H9 (cell line): ENCODE measurements around the gene IL6ST. TPM values are rescaled to one million over a fixed set of nuclear protein-coding genes. Genes with fewer than 3 reads are reported as not detected.

Experiments
- DNase-seq: peaks from one replicate; pipeline ENCODE4 v3.0.0-alpha.2; 2017
- H2AFZ ChIP-seq: one replicate; pipeline ENCODE4 v1.6.1; 2013; ENCODE audit warnings: mild to moderate bottlenecking, low read length, control low read depth, moderate library complexity
- H2AK5ac ChIP-seq: 2 replicates; pipeline ENCODE4 v1.6.1; 2013; ENCODE audit warnings: low read length, control low read depth, mixed read lengths; ENCODE audit not compliant: insufficient read length
- H2BK120ac ChIP-seq: one replicate; pipeline ENCODE4 v1.6.1; 2013; ENCODE audit warnings: low read depth, mild to moderate bottlenecking, low read length, control low read depth, inconsistent platforms; ENCODE audit not compliant: poor library complexity, severe bottlenecking
- H2BK12ac ChIP-seq: 2 replicates; pipeline ENCODE4 v1.6.1; 2013; ENCODE audit warnings: low read length, control low read depth, mixed read lengths, low read depth; ENCODE audit not compliant: insufficient read length
- H2BK15ac ChIP-seq: 2 replicates; pipeline ENCODE4 v1.6.1; 2013; ENCODE audit warnings: low read depth, low read length, control low read depth
- H2BK20ac ChIP-seq: one replicate; pipeline ENCODE4 v1.6.1; 2013; ENCODE audit warnings: low read depth, mild to moderate bottlenecking, low read length, control low read depth, inconsistent platforms; ENCODE audit not compliant: poor library complexity, severe bottlenecking
- H2BK5ac ChIP-seq: 2 replicates; pipeline ENCODE4 v1.6.1; 2013; ENCODE audit warnings: low read length, control low read depth, mixed read lengths; ENCODE audit not compliant: insufficient read length
- H3K14ac ChIP-seq: 2 replicates; pipeline ENCODE4 v1.6.1; 2013; ENCODE audit warnings: low read length, control low read depth; ENCODE audit not compliant: insufficient read depth
- H3K18ac ChIP-seq: 2 replicates; pipeline ENCODE4 v1.6.1; 2013; ENCODE audit warnings: low read depth, mild to moderate bottlenecking, mixed read lengths, low read length, control low read depth; ENCODE audit not compliant: insufficient read length
- H3K23ac ChIP-seq: 2 replicates; pipeline ENCODE4 v1.6.1; 2013; ENCODE audit warnings: low read length, control low read depth, mixed read lengths, low read depth; ENCODE audit not compliant: insufficient read length
- H3K23me2 ChIP-seq: 2 replicates; pipeline ENCODE4 v1.6.1; 2013; ENCODE audit warnings: low read depth, mild to moderate bottlenecking, mixed read lengths, low read length, control low read depth; ENCODE audit not compliant: insufficient read length, poor library complexity, severe bottlenecking
- H3K27ac ChIP-seq: 2 replicates; pipeline ENCODE4 v1.5.1; 2013; ENCODE audit warnings: low read length, control low read depth, mixed read lengths, low read depth; ENCODE audit not compliant: insufficient read length
- H3K27me3 ChIP-seq: 2 replicates; pipeline ENCODE4 v1.6.1; 2013; ENCODE audit warnings: low read length, control low read depth, inconsistent platforms; ENCODE audit not compliant: insufficient read depth
- H3K4ac ChIP-seq: 2 replicates; pipeline ENCODE4 v1.6.1; 2013; ENCODE audit warnings: low read depth, mild to moderate bottlenecking, control low read depth, inconsistent platforms, low read length, moderate library complexity
- H3K4me1 ChIP-seq: 2 replicates; pipeline ENCODE4 v1.6.1; 2013; ENCODE audit warnings: low read length, control low read depth, inconsistent platforms; ENCODE audit not compliant: insufficient read depth
- H3K4me2 ChIP-seq: 2 replicates; pipeline ENCODE4 v1.6.1; 2013; ENCODE audit warnings: low read length, control low read depth, mixed read lengths; ENCODE audit not compliant: insufficient read length, insufficient read depth
- H3K56ac ChIP-seq: 2 replicates; pipeline ENCODE4 v1.6.1; 2013; ENCODE audit warnings: low read depth, mild to moderate bottlenecking, mixed read lengths, low read length, control low read depth; ENCODE audit not compliant: insufficient read length
- H3K79me1 ChIP-seq: 2 replicates; pipeline ENCODE4 v1.6.1; 2013; ENCODE audit warnings: low read depth, mild to moderate bottlenecking, moderate library complexity, low read length, control low read depth, inconsistent platforms; ENCODE audit not compliant: insufficient read depth, poor library complexity, severe bottlenecking
- H3K79me2 ChIP-seq: 2 replicates; pipeline ENCODE4 v1.6.1; 2013; ENCODE audit warnings: low read length, control low read depth, inconsistent platforms; ENCODE audit not compliant: insufficient read depth
- H3K9ac ChIP-seq: 2 replicates; pipeline ENCODE4 v1.6.1; 2013; ENCODE audit warnings: low read length, control low read depth, mixed read lengths; ENCODE audit not compliant: insufficient read length; ENCODE audit errors: extremely low read depth
- H3K9me3 ChIP-seq: one replicate; pipeline ENCODE4 v1.6.1; 2013; ENCODE audit warnings: low read depth, low read length, inconsistent platforms; ENCODE audit not compliant: control insufficient read depth
- H3T11ph ChIP-seq: one replicate; pipeline ENCODE4 v1.6.1; 2013; ENCODE audit warnings: mild to moderate bottlenecking, low read length, control low read depth, inconsistent platforms
- H4K20me1 ChIP-seq: one replicate; pipeline ENCODE4 v1.6.1; 2013; ENCODE audit not compliant: control insufficient read depth, insufficient read length, insufficient read depth
- H4K5ac ChIP-seq: 2 replicates; pipeline ENCODE4 v1.6.1; 2013; ENCODE audit warnings: low read depth, mild to moderate bottlenecking, mixed read lengths, low read length, control low read depth; ENCODE audit not compliant: insufficient read length
- H4K8ac ChIP-seq: replicated peaks from 2 replicates; pipeline ENCODE4 v1.6.1; 2013; ENCODE audit warnings: low read length, control low read depth, mixed read lengths, low read depth; ENCODE audit not compliant: insufficient read length
- H4K91ac ChIP-seq: 2 replicates; pipeline ENCODE4 v1.6.1; 2013; ENCODE audit warnings: low read depth, mild to moderate bottlenecking, moderate library complexity, mixed read lengths, low read length, control low read depth; ENCODE audit not compliant: insufficient read length
- H3K27ac Mint-ChIP-seq, 3 experiments: 2 replicates in 2 of 3; 3 replicates in 1 of 3; pipeline ENCODE4 v1.8.0; 2020 to 2021; ENCODE audit warnings: mixed read lengths in 3 of 3, mild to moderate bottlenecking in 1 of 3, moderate library complexity in 1 of 3
- H3K27me3 Mint-ChIP-seq: 2 replicates; pipeline ENCODE4 v1.8.0; 2021; ENCODE audit warnings: low read depth, mild to moderate bottlenecking, moderate library complexity, mixed read lengths
- H3K36me3 Mint-ChIP-seq, 3 experiments: 2 replicates in 2 of 3; 3 replicates in 1 of 3; pipeline ENCODE4 v1.8.0; 2020 to 2021; ENCODE audit warnings: low read depth in 3 of 3, mixed read lengths in 3 of 3; ENCODE audit not compliant: insufficient read depth in 1 of 3
- H3K4me1 Mint-ChIP-seq, 2 experiments: 2 replicates each; pipeline ENCODE4 v1.8.0; 2020; ENCODE audit warnings: mixed read lengths in 2 of 2
- H3K4me3 Mint-ChIP-seq, 2 experiments: 2 replicates in 1 of 2; 3 replicates in 1 of 2; pipeline ENCODE4 v1.8.0; 2020 to 2021; ENCODE audit warnings: mild to moderate bottlenecking in 2 of 2, mixed read lengths in 2 of 2, moderate library complexity in 1 of 2
- H3K9me3 Mint-ChIP-seq, 2 experiments: 2 replicates in 1 of 2; 3 replicates in 1 of 2; pipeline ENCODE4 v1.8.0; 2020; ENCODE audit warnings: mild to moderate bottlenecking in 2 of 2, mixed read lengths in 2 of 2, moderate library complexity in 1 of 2
- CTCF ChIP-seq: fragments of 200-600 bp; sonication (generic); conservative IDR thresholded peaks from 3 replicates; pipeline ENCODE4 v1.8.0; 2021; ENCODE audit warnings: antibody characterized with exemption, mild to moderate bottlenecking
- WGBS: extraction: QIAGEN DNeasy Blood & Tissue Kit; methylation state at CpG from one replicate; pipeline ENCODE4 v1.1.7; 2013; ENCODE audit warnings: missing lambda C conversion rate, low lambda C conversion rate, mixed read lengths; ENCODE audit not compliant: insufficient read length; ENCODE audit errors: extremely low coverage; 5-methylcytosine and 5-hydroxymethylcytosine counted together
- total RNA-seq: library from RNA; stranded (reverse); gene quantifications from 2 replicates; pipeline ENCODE4 v1.2.1, GENCODE V29; 2021

IL6ST gene
- total RNA-seq, 1 experiment from 2014 or later, result 11.1 TPM

GRCh38 chr5:56004874-56005273 is 10.1 kb upstream of the IL6ST start:
- H3K4me2 ChIP-seq, result no peak overlapping the region
- H3K4ac ChIP-seq, result no peak overlapping the region
- no peaks in the 10 kb centered on the region for H3K23me2 ChIP-seq
- no peak overlapping the region for H2AK5ac ChIP-seq
- no peak for TF ChIP-seq CTCF
- no peaks in the 10 kb centered on the region for H4K20me1 ChIP-seq
- no peak overlapping the region for H2BK12ac ChIP-seq
- no peak overlapping the region for H2BK5ac ChIP-seq
- H3K9ac ChIP-seq, result no peak overlapping the region
- H2BK15ac ChIP-seq, result no peak overlapping the region
- no CpG with 5 or more reads among the region's 1 CpG for WGBS
- no peaks in the 10 kb centered on the region for H3K27me3 Mint-ChIP-seq
- H3T11ph ChIP-seq, result no peak overlapping the region
- H3K4me1 Mint-ChIP-seq, result no peaks in the 10 kb centered on the region
- H3K9me3 ChIP-seq, result no peaks in the 10 kb centered on the region
- no peaks in the 10 kb centered on the region for H3K27me3 ChIP-seq
- H3K36me3 Mint-ChIP-seq, result peaks cover 0 to 4% (median 0%) of the 10 kb centered on the region in 3 experiments; a peak in 2 of 7 replicates
- no peak overlapping the region for H2BK120ac ChIP-seq
- H3K23ac ChIP-seq, result no peak overlapping the region
- no peak overlapping the region for H3K14ac ChIP-seq
- no peaks in the 10 kb centered on the region for H3K79me1 ChIP-seq
- H3K56ac ChIP-seq, result no peak overlapping the region
- peaks cover 0 to 8% of the 10 kb centered on the region in 2 experiments; a peak in 3 of 5 replicates for H3K9me3 Mint-ChIP-seq
- H2BK20ac ChIP-seq, result no peak overlapping the region
- no peak for DNase-seq
- H3K27ac ChIP-seq, result no peak overlapping the region
- no peak overlapping the region for H3K27ac Mint-ChIP-seq
- H2AFZ ChIP-seq, result no peak overlapping the region
- H4K5ac ChIP-seq, result no peak overlapping the region
- H3K79me2 ChIP-seq, result no peaks in the 10 kb centered on the region
- no peak overlapping the region for H4K91ac ChIP-seq
- H3K4me1 ChIP-seq, result no peaks in the 10 kb centered on the region
- H3K4me3 Mint-ChIP-seq, result no peak overlapping the region
- H3K18ac ChIP-seq, result no peak overlapping the region
- H4K8ac ChIP-seq, result no peak overlapping the region
